NCI-H2227 (cell line): ENCODE measurements around the gene NME8.

Source experiments
- DNase-seq: peaks from one replicate; lab custom pipeline; 2025; ENCODE audit not compliant: unreplicated experiment; lab: John Stamatoyannopoulos, UW

NME8 gene

DNA sequence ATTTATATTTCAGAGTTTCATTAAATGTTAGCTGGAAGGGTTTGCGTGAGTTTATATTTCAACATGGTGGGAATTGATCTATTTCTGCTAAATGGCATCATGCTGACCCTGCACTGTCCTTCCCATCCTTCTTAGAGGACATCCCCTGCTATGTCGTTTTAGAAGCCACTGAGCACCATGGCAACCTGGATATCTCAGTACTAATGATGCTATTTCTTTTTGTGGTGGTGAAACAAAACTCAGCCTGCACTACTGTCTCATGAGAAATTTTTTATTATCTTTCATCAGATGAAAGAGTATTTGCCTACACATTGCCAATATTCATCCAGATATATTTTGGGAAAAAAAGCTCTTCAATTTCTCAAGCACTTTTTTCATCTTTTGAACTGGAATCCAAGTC lies 84.1 kb downstream of the NME8 start:
- no peak for DNase-seq

DNA sequence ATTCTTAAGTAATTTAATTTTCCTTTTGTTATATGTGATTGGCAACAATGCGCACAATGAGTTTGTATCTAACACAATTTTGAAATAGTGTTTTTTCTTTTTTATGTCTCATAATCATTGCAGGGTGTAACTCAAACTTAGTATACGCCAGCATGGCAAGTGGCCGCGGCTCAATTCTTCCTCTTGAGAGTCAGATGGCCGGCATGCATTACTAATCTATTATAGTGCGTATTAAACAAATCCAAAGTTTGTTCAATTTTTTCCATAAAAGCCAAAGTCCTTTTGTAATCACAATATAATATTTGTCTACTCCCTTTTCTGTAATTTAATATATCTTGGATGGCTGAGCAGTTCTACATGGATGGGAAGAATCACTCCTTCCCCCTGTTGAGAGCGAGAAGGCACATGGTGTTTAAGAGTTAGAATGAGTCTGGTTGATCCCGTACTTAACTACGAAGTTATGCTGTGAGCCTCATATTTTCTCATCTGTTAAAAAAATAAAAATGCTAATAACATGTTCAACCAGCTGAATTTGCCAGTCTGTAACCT lies 84.7 kb downstream of the NME8 start:
- no peak for DNase-seq

DNA sequence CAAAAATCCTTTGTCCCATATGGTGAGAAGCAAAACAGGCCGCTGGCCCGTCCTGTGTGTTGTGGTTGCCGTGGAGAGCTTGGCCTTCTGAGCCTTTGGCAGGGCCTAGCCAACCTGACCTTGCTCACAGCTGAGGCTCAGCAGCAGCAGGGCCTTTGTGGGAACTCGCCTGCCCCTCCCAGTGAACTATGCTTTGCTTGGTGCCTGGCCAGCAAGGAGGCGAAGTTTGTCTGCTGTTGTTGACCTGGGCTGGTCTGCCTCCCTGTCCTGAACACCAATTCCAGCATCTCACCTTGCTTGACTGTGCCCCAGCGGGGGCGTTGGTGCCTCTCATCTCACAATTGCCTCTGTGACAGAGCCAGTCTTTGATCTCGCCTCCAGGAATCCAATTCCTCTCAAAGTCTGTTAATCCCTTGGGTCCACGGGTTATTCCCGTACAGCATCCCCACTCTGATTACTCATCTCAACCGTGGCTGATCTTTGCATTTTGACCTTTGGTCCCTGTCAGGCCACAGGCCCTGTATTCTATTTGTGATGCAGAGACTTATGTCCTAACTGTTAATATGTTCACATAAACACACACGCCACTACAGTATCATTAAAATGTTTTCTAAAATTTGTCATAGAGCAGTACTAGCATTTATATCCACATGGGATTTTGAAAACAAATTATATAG lies 94.7 kb downstream of the NME8 start:
- DNase-seq: no peak

DNA sequence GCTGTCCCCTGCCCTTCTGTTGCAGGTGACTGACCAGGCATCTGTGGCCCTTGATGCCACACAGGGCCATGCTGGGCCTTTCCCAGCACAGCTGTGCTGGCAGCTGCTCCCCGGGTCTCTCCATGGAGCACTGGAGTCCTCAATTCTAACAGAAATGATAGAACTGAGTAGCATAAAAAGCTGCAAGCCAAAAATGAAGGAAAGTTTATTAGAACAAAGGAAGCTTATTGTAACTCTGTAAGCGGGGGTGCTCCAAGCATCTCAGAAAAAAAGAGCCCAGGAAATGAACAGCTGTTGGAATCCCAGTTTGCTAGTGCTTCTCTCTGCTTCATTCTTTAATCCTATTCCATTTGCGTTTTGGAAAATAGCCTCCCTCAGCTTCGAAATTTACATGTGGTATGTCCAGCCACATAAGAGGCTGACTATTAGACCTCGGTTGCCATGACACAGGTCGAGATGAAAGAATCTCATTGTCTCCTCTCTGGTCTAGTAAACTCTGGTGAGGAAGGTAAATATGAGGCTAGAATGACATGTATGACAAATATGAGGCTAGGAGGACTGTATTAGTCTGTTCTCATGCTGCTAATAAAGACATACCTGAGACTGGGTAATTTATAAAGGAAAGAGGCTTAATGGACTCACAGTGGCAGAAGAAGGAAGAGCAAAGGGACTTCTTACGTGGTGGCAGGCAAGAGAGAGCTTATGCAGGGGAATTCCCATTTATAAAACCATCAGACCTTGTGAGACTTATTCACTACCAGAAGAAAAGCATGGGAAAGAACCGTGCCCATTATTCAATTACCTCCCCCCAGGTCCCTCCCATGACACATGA lies 95.7 kb downstream of the NME8 start:
- DNase-seq: no peak

DNA sequence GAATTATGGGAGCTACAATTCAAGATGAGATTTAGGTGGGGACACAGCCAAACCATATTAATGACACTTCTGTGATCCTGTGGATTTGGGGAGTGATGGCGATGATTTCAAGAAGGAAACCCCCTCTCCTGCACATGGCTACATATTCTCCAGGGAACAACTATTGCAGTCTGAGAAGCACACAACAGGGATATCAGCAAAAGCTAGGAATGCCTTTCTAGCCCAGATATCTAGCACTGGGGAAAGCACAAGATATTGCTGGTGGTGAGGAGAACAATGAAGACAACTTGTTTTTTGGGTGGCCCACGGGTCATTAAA lies 96.3 kb downstream of the NME8 start:
- DNase-seq: no peak

DNA sequence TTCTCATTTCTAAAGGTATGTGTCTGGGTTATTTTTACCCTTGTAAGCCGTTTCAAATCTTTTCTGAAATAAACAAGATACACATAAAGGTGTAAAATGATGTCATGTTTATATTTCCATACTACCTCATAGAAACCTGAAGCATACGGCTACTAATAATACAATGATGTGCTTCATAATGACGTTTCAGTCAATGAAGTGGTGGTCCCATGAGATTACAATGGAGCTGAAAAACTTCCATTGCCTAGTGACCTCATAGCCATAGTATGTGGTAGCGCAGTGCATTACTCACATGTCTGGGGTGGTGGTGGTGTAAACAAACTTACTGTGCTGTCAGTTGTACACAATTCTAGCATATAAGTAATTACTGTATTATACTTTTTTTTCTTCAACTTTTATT lies 96.9 kb downstream of the NME8 start:
- DNase-seq: no peak

DNA sequence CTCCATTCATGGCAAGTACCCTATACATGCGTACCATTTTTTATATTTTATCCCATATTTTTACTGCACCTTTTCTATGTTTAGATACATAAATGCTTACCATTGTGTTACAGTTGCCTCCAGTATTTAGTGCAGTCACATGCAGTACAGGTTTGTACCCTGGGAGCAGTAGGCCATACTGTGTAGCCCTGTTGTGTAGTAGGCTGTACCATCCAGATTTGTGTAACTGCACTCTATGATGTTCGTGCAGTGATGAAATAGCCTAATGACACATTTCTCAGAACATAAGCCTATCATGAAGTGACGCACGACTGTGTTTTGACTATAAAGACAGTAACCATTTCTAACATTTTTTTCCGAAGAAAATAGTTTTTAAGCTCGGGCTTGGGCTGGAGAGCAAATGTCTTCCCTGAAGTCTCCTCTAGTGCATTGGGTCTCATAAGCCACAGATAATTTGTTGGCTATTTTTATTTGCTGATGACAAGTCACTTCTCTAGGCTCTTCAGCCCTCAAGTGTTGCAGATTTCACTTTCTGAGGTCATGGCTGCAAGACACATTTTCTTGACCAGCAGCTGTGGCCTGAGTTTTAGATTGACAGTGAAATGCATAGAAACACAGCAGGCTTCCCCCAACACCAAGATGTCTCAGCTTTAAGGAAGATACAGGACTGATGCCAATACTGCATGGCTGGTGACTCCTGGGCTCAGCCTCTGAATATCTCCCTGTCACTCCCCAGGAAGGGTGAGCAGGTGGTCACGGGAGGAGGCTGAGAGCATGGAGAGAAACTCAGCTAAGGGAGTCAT lies 98.9 kb downstream of the NME8 start:
- no peak for DNase-seq

DNA sequence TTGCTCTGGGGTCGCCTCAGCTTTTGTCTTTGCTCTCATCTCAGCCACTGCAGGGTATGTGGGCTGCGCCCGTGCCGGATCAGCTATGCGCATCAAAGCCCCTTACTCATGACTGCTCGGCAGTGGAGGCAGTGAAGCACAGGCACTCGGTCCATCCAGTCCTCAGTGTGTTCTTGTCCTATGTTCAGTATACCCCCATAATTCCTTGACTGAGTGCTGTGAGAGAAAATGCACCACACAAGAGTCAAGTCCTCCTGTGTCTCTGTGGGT lies 99.5 kb downstream of the NME8 start:
- no peak for DNase-seq
